HepG2 (cell line): ENCODE results near the gene TMED6. TPM values are rescaled to one million over a fixed set of nuclear protein-coding genes. Genes with fewer than 3 reads are reported as not detected.

ENCODE experiments used
- BHLHE40 ChIP-seq: IDR thresholded peaks from 2 replicates; pipeline ENCODE4 v1.6.1; 2011; ENCODE audit warnings: low read length, improper control_type of control experiment
- CREB1 ChIP-seq, 2 experiments: fragments of 450-650 bp in 1 of 2; IDR thresholded peaks; 2 replicates each; pipeline ENCODE4 v1.6.1; 2016 to 2017; ENCODE audit warnings: control low read depth in 1 of 2, mild to moderate bottlenecking in 1 of 2, missing compliant biosample characterization in 1 of 2, missing genetic modification characterization in 1 of 2
- FOXC1 ChIP-seq: sonication (generic); formaldehyde crosslinking; IDR thresholded peaks from 2 replicates; pipeline ENCODE4 v1.8.0; 2022; ENCODE audit warnings: mild to moderate bottlenecking, missing genetic modification reagents, borderline replicate concordance
- HNRNPH1 ChIP-seq: fragments of 200-400 bp; formaldehyde crosslinking; optimal IDR thresholded peaks from 2 replicates; pipeline ENCODE3; 2017; ENCODE audit warnings: mild to moderate bottlenecking, low read depth, low read length
- HOXA9 ChIP-seq: sonication (generic); formaldehyde crosslinking; IDR thresholded peaks from 2 replicates; pipeline ENCODE4 v1.8.1; 2022; ENCODE audit warnings: missing genetic modification reagents, mild to moderate bottlenecking, moderate library complexity, borderline replicate concordance
- NFE2L1 ChIP-seq: sonication (generic); formaldehyde crosslinking; IDR thresholded peaks from 2 replicates; pipeline ENCODE4 v1.4.0; 2020; ENCODE audit warnings: missing genetic modification reagents, mild to moderate bottlenecking, borderline replicate concordance
- RFX1 ChIP-seq: fragments of 450-650 bp; IDR thresholded peaks from 2 replicates; pipeline ENCODE4 v1.6.1; 2017
- SIX4 ChIP-seq: sonication (generic); formaldehyde crosslinking; IDR thresholded peaks from 2 replicates; pipeline ENCODE4 v1.4.0; 2020; ENCODE audit warnings: missing genetic modification reagents
- TBL1XR1 ChIP-seq: fragments of 150-350 bp; IDR thresholded peaks from 2 replicates; pipeline ENCODE4 v1.6.1; 2014; ENCODE audit warnings: borderline replicate concordance, low read length; ENCODE audit not compliant: partially characterized antibody
- ZNF674 ChIP-seq: sonication (generic); formaldehyde crosslinking; IDR thresholded peaks from 2 replicates; pipeline ENCODE4 v1.5.0; 2020; ENCODE audit warnings: low read depth, mild to moderate bottlenecking, missing genetic modification reagents
- polyA plus RNA-seq, 8 experiments: library from polyadenylated mRNA; depleted of rRNA in 3 of 8; stranded (reverse) in 7 of 8; unstranded in 1 of 8; fragments of >200 nt; fragmentation: Illumina TruSeq in 4 of 8; extraction: Trizol in 4 of 8; gene quantifications; 2 replicates each; pipeline versions ENCODE4 v1.2.1 to v1.2.3, GENCODE V29; 2011 to 2016; ENCODE audit warnings: low read depth in 4 of 8, missing spikeins in 1 of 8, mixed read lengths in 1 of 8; ENCODE audit not compliant: insufficient read depth in 1 of 8
- total RNA-seq, 5 experiments: library from RNA; depleted of rRNA; stranded (reverse); fragments of >200 nt; fragmentation: Illumina TruSeq; extraction: Trizol; gene quantifications; 2 replicates each; pipeline ENCODE4 v1.2.3, GENCODE V29; 2016; ENCODE audit warnings: low read depth in 1 of 5
- TF ChIP-seq, protein P1 (sequence below), 2 experiments: sonication (generic) in 1 of 2; formaldehyde crosslinking in 1 of 2; IDR thresholded peaks; 2 replicates each; pipeline versions ENCODE4 v1.4.0 to v1.6.1; 2016 to 2020; ENCODE audit warnings: borderline replicate concordance in 1 of 2, low read depth in 1 of 2, mild to moderate bottlenecking in 1 of 2, missing genetic modification reagents in 1 of 2
- TF ChIP-seq, protein P2 (sequence below): sonication (generic); formaldehyde crosslinking; IDR thresholded peaks from 2 replicates; pipeline ENCODE4 v1.4.0; 2020; ENCODE audit warnings: missing genetic modification reagents, mild to moderate bottlenecking, borderline replicate concordance

The TMED6 gene
- total and polyA plus RNA-seq, 2 of the 13 experiments (the other 11 are each of a cell fraction or from before 2014, with no cell fraction given): 9.8 to 14.4 TPM

DNA sequence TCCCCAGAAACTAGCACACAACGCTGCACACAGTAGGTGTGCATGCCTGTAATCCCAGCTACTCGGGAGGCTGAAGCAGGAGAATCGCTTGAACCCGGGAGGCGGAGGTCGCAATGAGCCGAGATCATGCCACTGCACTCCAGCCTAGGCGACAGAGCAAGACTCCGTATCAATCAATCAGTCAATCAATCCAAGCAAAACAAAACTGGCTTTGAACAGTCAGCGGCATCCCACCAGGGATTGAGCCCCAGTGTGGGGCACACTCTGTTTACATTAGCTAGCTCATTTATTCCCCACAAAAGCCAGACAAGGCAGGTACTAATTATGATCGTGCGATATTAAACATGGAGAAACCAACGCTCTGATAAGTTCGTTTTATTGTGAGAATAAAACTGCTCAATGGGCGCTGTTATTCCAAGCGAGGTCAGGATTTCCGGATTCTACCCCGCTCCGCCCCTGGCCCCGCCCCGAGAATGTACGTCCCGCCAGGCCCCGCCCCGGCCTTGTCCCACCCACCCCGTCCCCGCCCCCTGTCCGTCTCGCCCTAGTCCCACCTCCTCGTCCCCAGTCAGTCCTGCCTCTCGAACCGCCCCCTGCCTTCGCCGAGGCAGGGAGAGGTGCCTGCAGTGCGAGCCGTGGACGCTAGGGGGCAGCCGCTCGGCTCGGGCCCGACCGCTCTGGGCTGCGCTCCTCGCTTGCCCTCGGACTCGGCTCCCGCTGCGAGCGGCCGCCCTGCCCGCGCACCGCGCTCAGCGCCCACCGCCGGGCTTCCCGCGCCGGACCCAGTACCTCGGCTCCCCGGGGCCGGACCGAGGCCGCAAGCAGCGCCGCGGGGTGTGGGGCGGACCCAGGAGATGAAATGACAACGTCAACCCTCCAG lies 40.7 kb downstream of the TMED6 start, which contains the start of gene VPS4A (continued):
- TF ChIP-seq, protein P1, sequence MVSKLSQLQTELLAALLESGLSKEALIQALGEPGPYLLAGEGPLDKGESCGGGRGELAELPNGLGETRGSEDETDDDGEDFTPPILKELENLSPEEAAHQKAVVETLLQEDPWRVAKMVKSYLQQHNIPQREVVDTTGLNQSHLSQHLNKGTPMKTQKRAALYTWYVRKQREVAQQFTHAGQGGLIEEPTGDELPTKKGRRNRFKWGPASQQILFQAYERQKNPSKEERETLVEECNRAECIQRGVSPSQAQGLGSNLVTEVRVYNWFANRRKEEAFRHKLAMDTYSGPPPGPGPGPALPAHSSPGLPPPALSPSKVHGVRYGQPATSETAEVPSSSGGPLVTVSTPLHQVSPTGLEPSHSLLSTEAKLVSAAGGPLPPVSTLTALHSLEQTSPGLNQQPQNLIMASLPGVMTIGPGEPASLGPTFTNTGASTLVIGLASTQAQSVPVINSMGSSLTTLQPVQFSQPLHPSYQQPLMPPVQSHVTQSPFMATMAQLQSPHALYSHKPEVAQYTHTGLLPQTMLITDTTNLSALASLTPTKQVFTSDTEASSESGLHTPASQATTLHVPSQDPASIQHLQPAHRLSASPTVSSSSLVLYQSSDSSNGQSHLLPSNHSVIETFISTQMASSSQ (IDR thresholded peaks at IDR 0.05; ENCODE audit: low read depth): no peak
- TF ChIP-seq, protein P1 (CRISPR knock-in tag; IDR thresholded peaks at IDR 0.05; ENCODE audit: borderline replicate concordance): 0 out of 2 replicates have a peak, but pooled peaks have one; percentile 19
- TF ChIP-seq ZNF674 (CRISPR knock-in tag): 0 out of 2 replicates have a peak, but pooled peaks have one; percentile 93
- TF ChIP-seq TBL1XR1: peak; percentile 27
- TF ChIP-seq BHLHE40: peak; percentile 45; the same call in 1 of the 2 replicates
- peak; percentile 78 for TF ChIP-seq SIX4 (CRISPR knock-in tag)
- no peak; the same call in 1 of the 2 replicates for TF ChIP-seq FOXC1
- no peak for TF ChIP-seq RFX1
- TF ChIP-seq HNRNPH1: no peak
- TF ChIP-seq CREB1 (IDR thresholded peaks at IDR 0.05): 0 out of 2 replicates have a peak, but pooled peaks have one; percentile 19
- no peak for TF ChIP-seq CREB1 (CRISPR knock-in tag; IDR thresholded peaks at IDR 0.05)
- TF ChIP-seq NFE2L1 (CRISPR knock-in tag): no peak
- TF ChIP-seq HOXA9 (CRISPR knock-in tag): 0 out of 2 replicates have a peak, but pooled peaks have one; percentile 22
- TF ChIP-seq, protein P2, sequence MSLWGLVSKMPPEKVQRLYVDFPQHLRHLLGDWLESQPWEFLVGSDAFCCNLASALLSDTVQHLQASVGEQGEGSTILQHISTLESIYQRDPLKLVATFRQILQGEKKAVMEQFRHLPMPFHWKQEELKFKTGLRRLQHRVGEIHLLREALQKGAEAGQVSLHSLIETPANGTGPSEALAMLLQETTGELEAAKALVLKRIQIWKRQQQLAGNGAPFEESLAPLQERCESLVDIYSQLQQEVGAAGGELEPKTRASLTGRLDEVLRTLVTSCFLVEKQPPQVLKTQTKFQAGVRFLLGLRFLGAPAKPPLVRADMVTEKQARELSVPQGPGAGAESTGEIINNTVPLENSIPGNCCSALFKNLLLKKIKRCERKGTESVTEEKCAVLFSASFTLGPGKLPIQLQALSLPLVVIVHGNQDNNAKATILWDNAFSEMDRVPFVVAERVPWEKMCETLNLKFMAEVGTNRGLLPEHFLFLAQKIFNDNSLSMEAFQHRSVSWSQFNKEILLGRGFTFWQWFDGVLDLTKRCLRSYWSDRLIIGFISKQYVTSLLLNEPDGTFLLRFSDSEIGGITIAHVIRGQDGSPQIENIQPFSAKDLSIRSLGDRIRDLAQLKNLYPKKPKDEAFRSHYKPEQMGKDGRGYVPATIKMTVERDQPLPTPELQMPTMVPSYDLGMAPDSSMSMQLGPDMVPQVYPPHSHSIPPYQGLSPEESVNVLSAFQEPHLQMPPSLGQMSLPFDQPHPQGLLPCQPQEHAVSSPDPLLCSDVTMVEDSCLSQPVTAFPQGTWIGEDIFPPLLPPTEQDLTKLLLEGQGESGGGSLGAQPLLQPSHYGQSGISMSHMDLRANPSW (CRISPR knock-in tag): no peak
